ENCODE measurements around the gene TACR3.
"Not testable (repeated sequence)": the region's sequence is repeated elsewhere in the genome, so short reads cannot be mapped to it uniquely, and the experiment has no call there.

Gene TACR3

GRCh38 chr4:103719830-103720207 lies at the start of gene TACR3:
TSS of gene TACR3 (minus strand) at chr4:103719985. CDS start at chr4:103719675, 310 bp downstream.
- DNase-seq, result no peak

- no peak for DNase-seq
These were observed 37.8 kb upstream of the TACR3 start for GRCh38 chr4:103757631-103758030.

GRCh38 chr4:103756741-103757140 lies 37.0 kb upstream of the TACR3 start:
- no peak for DNase-seq

- no peak for DNase-seq
These were observed 35.1 kb upstream of the TACR3 start for GRCh38 chr4:103754844-103755243.

GRCh38 chr4:103753868-103754653 lies 34.3 kb upstream of the TACR3 start:
- DNase-seq, result no peak

GRCh38 chr4:103723150-103723549 lies 3.4 kb upstream of the TACR3 start:
- DNase-seq, result not testable (repeated sequence)

GRCh38 chr4:103721251-103721650 lies 1.5 kb upstream of the TACR3 start:
- no peak for DNase-seq

GRCh38 chr4:103720661-103721060 lies 876 bp upstream of the TACR3 start:
- DNase-seq, result no peak

- no peak for DNase-seq
These were observed 518 bp downstream of the TACR3 start for GRCh38 chr4:103719105-103719829.

GRCh38 chr4:103692615-103693014 lies 27.2 kb downstream of the TACR3 start:
- no peak for DNase-seq

- no peak for DNase-seq
These were observed 45.8 kb downstream of the TACR3 start for GRCh38 chr4:103673983-103674382.

- DNase-seq, result not testable (repeated sequence)
These were observed 53.0 kb downstream of the TACR3 start for GRCh38 chr4:103666764-103667163.

- DNase-seq, result no peak
These were observed 55.2 kb downstream of the TACR3 start for GRCh38 chr4:103664436-103665075.

GRCh38 chr4:103648541-103648940 lies 71.2 kb downstream of the TACR3 start:
- no peak for DNase-seq

GRCh38 chr4:103645991-103646390 lies 73.8 kb downstream of the TACR3 start:
- no peak for DNase-seq

GRCh38 chr4:103634236-103634635 lies 85.5 kb downstream of the TACR3 start:
- DNase-seq, result no peak

- no peak for DNase-seq
These were observed 93.5 kb downstream of the TACR3 start for GRCh38 chr4:103626296-103626695.

- DNase-seq, result no peak
These were observed 127.9 kb downstream of the TACR3 start for GRCh38 chr4:103591841-103592240.

GRCh38 chr4:103567591-103567990 lies 152.2 kb downstream of the TACR3 start:
- no peak for DNase-seq

GRCh38 chr4:103559178-103559577 lies 160.6 kb downstream of the TACR3 start:
- not testable (repeated sequence) for DNase-seq

Data from DMS79 (cell line).